GM10266 (cell line): ENCODE results near the gene HSD17B1.
"Not testable (repeated sequence)": the region's sequence is repeated elsewhere in the genome, so short reads cannot be mapped to it uniquely, and the experiment has no call there.

Experiments used
- DNase-seq: peaks from one replicate; pipeline ENCODE4 v3.0.0; 2012; ENCODE audit errors: extremely low spot score
- TF ChIP-seq, protein P1 (sequence below): IDR thresholded peaks from 2 replicates; pipeline ENCODE4 v1.5.1; 2012; ENCODE audit warnings: mild to moderate bottlenecking, low read depth; ENCODE audit not compliant: control insufficient read depth, insufficient read depth; ENCODE audit errors: missing control alignments

HSD17B1 gene

DNA sequence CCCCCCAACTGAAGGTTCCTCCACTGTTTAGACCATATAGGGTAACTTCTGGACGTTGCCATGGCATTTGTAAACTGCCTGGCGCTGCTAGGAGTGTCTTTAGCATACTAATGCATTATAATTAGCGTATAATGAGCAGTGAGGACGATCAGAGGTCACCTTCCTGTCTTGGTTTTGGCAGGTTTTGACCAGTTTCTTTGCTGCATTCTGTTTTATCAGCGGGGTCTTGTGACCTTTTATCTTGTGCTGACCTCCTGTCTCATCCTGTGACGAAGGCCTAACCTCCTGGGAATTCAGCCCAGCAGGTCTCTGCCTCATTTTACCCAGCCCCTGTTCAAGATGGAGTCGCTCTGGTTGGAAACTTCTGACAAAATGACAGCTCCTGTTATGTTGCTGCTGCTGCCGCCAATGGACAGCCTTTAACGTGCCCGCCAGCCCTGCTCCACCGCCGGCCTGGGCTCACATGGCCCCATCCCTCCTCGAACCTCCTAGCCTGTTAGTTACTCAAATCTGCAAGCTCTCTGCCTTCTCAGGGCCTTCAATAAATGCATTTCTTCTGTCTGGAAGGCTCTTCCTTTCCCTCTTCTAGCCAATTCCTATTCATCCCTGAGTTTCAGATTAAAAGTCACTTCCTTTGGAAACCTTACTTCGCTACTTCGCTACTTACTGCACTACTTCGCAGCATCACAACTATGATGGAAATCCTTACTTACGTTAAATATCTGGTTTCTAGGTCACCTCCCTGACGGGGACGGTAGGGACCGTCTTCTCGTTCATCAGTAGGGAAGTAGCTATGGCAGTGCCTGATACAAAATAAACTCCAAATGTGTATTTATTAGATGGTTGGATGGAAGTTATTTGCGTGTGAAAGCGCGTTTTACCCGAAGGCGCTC, 17.3 kb upstream of the HSD17B1 start:
- DNase-seq = no peak
- TF ChIP-seq, protein P1, sequence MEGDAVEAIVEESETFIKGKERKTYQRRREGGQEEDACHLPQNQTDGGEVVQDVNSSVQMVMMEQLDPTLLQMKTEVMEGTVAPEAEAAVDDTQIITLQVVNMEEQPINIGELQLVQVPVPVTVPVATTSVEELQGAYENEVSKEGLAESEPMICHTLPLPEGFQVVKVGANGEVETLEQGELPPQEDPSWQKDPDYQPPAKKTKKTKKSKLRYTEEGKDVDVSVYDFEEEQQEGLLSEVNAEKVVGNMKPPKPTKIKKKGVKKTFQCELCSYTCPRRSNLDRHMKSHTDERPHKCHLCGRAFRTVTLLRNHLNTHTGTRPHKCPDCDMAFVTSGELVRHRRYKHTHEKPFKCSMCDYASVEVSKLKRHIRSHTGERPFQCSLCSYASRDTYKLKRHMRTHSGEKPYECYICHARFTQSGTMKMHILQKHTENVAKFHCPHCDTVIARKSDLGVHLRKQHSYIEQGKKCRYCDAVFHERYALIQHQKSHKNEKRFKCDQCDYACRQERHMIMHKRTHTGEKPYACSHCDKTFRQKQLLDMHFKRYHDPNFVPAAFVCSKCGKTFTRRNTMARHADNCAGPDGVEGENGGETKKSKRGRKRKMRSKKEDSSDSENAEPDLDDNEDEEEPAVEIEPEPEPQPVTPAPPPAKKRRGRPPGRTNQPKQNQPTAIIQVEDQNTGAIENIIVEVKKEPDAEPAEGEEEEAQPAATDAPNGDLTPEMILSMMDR = no peak

DNA sequence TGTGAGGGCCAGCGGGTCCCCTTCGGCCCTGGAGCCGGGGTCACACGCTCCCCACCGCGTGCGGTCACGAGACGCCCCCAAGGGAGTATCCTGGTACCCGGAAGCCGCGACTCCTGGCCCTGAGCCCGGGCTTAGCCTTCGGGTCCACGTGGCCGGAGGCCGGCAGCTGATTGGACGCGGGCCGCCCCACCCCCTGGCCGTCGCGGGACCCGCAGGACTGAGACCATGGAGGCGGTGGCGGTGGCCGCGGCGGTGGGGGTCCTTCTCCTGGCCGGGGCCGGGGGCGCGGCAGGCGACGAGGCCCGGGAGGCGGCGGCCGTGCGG, 16.7 kb upstream of the HSD17B1 start, which contains the start of gene NAGLU:
TSS of gene NAGLU (plus strand) at position 194 of the 324 bp plus-strand sequence. CDS start at position 226, 32 bp downstream.
- DNase-seq = peak; percentile 100
- TF ChIP-seq, protein P1 = no peak

DNA sequence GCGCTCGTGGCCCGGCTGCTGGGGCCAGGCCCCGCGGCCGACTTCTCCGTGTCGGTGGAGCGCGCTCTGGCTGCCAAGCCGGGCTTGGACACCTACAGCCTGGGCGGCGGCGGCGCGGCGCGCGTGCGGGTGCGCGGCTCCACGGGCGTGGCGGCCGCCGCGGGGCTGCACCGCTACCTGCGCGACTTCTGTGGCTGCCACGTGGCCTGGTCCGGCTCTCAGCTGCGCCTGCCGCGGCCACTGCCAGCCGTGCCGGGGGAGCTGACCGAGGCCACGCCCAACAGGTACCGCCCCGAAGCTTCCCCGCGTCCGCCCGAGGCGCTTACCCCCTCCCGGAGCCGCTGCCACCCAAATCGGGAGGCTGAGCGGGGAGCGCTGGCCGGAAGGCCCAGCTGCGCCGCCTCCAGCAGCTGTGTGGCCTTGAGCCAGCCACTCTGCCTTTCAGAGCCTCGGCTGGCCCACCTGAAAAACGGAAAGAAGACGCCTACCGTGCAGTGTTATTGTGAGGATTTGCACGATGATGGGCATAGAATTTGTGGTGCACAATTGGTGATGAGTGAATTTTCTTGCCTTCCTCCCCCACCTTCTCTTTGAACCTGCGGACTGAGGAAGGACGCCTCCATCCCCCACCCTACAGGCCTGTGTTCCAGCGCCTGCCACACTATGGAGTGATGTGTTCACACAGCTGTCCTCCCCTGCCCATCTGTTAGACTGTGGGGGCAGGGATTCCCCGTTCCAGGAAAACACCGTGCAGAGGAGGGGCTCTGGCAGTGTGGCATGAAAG, 16.2 kb upstream of the HSD17B1 start:
- TF ChIP-seq, protein P1 = no peak
- peak; percentile 95 for DNase-seq

DNA sequence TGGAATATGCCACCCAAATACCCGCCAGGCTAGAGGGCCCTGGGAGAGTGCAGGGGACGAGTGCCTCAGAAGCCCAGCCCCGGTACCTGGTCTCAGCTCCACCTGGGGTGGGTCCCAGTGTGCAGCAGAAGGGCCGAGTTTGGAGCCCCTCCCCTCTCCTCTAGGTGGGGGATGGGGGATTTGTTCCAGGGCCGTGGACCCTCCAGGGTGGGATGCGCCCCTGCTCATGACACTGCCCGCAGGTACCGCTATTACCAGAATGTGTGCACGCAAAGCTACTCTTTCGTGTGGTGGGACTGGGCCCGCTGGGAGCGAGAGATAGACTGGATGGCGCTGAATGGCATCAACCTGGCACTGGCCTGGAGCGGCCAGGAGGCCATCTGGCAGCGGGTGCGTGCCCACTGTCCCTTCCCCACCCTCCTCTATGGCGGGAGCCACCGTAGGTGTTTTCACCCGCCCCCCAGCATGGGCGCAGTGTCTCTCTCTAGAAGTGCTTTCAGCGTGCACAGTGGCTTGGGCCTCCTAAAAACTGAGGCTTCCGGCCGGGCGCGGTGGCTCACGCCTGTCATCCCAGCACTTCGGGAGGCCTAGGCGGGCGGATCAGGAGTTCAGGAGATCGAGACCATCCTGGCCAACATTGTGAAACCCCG, 15.4 kb upstream of the HSD17B1 start:
- TF ChIP-seq, protein P1 = no peak
- no peak for DNase-seq

DNA sequence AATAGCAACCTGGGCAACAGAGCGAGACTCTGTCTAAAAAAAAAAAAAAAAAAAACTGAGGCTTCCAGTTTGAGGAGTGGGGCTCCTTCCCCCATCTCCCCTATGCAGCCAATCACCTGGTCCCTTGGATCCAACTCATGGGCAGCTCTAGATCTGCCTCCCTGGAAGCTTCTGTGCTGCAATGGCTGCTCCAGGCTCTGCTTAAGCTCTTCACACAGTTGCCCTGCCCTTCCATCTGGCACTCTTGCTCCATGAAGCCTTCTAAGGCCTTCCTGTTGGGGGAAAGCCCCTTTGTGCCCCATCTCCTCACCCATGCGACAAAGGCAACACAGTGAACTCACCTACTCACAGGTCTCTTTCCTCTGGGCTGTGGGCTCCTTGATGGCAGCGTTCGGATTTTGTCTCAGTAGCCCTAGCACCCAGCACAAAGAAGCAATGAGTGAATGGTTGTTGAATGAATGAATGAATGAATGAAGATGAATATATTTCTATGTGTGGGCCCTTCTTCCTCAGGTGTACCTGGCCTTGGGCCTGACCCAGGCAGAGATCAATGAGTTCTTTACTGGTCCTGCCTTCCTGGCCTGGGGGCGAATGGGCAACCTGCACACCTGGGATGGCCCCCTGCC, 14.8 kb upstream of the HSD17B1 start:
- TF ChIP-seq, protein P1 = no peak
- DNase-seq = no peak

DNA sequence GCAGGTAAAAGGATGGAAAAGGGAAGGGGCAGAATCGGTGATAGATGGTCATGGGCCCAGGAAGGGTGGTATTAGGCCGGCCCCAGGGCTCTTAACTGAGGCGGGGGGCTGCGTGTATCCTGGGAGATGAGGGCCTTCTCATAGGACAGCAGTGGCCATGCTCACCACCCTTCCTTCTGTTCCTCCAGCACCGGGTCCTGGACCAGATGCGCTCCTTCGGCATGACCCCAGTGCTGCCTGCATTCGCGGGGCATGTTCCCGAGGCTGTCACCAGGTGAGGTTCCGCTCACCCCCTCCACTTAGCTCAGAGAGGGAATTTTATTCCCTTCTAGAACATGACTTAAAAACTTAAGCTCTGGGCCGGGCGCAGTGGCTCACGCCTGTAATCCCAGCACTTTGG, 14.2 kb upstream of the HSD17B1 start:
- no peak for DNase-seq
- TF ChIP-seq, protein P1 = no peak

DNA sequence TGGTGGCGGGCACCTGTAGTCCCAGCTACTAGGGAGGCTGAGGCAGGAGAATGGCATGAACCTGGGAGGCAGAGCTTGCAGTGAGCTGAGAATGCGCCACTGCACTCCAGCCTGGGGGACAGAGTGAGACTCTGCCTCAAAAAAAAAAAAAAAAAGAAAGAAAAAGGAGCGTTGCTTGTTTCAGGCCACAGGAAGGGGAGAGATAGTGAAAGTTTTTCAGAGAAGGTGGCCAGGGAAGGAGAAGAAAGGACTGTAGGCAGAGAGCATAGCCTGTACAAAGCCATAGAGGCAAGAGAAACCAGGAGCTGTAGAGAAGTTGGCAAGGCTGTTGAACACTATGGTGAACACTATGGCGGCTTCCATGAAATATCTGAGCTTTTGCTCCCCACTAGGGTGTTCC, 12.2 kb upstream of the HSD17B1 start:
- not testable (repeated sequence) for DNase-seq
